A549 (cell line): ENCODE data around the gene YWHAE. TPM values are rescaled to one million over a fixed set of nuclear protein-coding genes. Genes with fewer than 3 reads are reported as not detected.
"Not testable (repeated sequence)": the region's sequence is repeated elsewhere in the genome, so short reads cannot be mapped to it uniquely, and the experiment has no call there.

Experiments used
- ATAC-seq, 2 experiments: fragments of 200-7000 bp in 1 of 2; fragments of >200 bp in 1 of 2; cut with Nextera tagmentation in 1 of 2; cut with Tn5 transposase in 1 of 2; 3 replicates each; pipeline versions ENCODE4 v1.8.0 to v1.9.1; 2018 to 2020; ENCODE audit warnings: mild to moderate bottlenecking in 1 of 2, moderate library complexity in 1 of 2
- CTCF ChIA-PET: fragments of 300-600 bp; sonication (Branson Sonifier 250); formaldehyde crosslinking; extraction: SDS; loops from one replicate; lab custom pipeline; 2021; ENCODE audit warnings: antibody characterized with exemption, inconsistent platforms; lab: Yijun Ruan, JAX
- POLR2A ChIA-PET: fragments of 350-600 bp; formaldehyde crosslinking; extraction: SDS; loops from one replicate; lab custom pipeline; 2021; ENCODE audit warnings: antibody characterized with exemption, inconsistent platforms; lab: Yijun Ruan, JAX
- DNase-seq, 2 experiments: peaks; one replicate each; pipeline versions ENCODE4 v3.0.0 to v3.0.0-alpha.2; 2011 to 2016; ENCODE audit warnings: low read depth in 1 of 2, low spot score in 1 of 2
- FAIRE-seq: peaks from 2 replicates; lab custom pipeline; 2011; peaks lifted over from hg19 to GRCh38; lab: Jason Lieb, UNC
- H3K27ac ChIP-seq, 2 experiments: fragments of >200 bp; sonication (Bioruptor Twin); formaldehyde crosslinking; 3 replicates each; pipeline ENCODE4 v1.5.1; 2016 to 2017
- H3K4me1 ChIP-seq: fragments of >200 bp; sonication (Bioruptor Twin); formaldehyde crosslinking; 3 replicates; pipeline ENCODE4 v1.6.1; 2016
- H3K4me2 ChIP-seq: fragments of >200 bp; sonication (Bioruptor Twin); formaldehyde crosslinking; 3 replicates; pipeline ENCODE4 v1.6.1; 2016
- H3K4me3 ChIP-seq: fragments of >200 bp; sonication (Bioruptor Twin); formaldehyde crosslinking; 3 replicates; pipeline ENCODE4 v1.5.1; 2016
- H3K9me3 ChIP-seq: fragments of >200 bp; sonication (Bioruptor Twin); formaldehyde crosslinking; 3 replicates; pipeline ENCODE4 v1.6.1; 2016
- BHLHE40 ChIP-seq: IDR thresholded peaks from 2 replicates; pipeline ENCODE4 v1.6.1; 2012; ENCODE audit warnings: low read depth, low read length, inconsistent platforms
- CBX2 ChIP-seq: fragments of 200-600 bp; sonication (generic); IDR thresholded peaks from 2 replicates; pipeline ENCODE4 v1.6.1; 2016; ENCODE audit warnings: low read depth, mild to moderate bottlenecking, borderline replicate concordance
- CBX8 ChIP-seq: fragments of 200-600 bp; sonication (generic); IDR thresholded peaks from 2 replicates; pipeline ENCODE4 v1.6.1; 2016
- CHD2 ChIP-seq: fragments of 150-350 bp; IDR thresholded peaks from 2 replicates; pipeline ENCODE4 v1.6.1; 2014; ENCODE audit warnings: low read length; ENCODE audit not compliant: partially characterized antibody
- EHF ChIP-seq: fragments of 250-450 bp; sonication (Bioruptor Pico); IDR thresholded peaks from 2 replicates; pipeline ENCODE4 v1.5.0; 2020; ENCODE audit warnings: mild to moderate bottlenecking
- ESRRA ChIP-seq: fragments of 150-350 bp; IDR thresholded peaks from 2 replicates; pipeline ENCODE4 v1.6.1; 2014; ENCODE audit warnings: mild to moderate bottlenecking, low read length, borderline replicate concordance
- FOSB ChIP-seq: fragments of 250-450 bp; sonication (Bioruptor Pico); IDR thresholded peaks from 2 replicates; pipeline ENCODE4 v1.5.0; 2020; ENCODE audit warnings: mild to moderate bottlenecking, moderate library complexity
- FOSL2 ChIP-seq, 2 experiments: fragments of 450-650 bp in 1 of 2; fragments of >200 bp in 1 of 2; sonication (Bioruptor Twin) in 1 of 2; formaldehyde crosslinking; IDR thresholded peaks; 2 replicates each; pipeline versions ENCODE4 v1.5.0 to v1.6.1; 2016 to 2020; ENCODE audit warnings: mild to moderate bottlenecking in 1 of 2, moderate library complexity in 1 of 2
- FOXS1 ChIP-seq: fragments of 250-450 bp; sonication (Bioruptor Pico); IDR thresholded peaks from 2 replicates; pipeline ENCODE4 v1.5.0; 2020; ENCODE audit warnings: mild to moderate bottlenecking, moderate library complexity
- GATA3 ChIP-seq: IDR thresholded peaks from 2 replicates; pipeline ENCODE4 v1.6.1; 2012; ENCODE audit warnings: borderline replicate concordance
- HDAC2 ChIP-seq: fragments of 200-600 bp; sonication (generic); IDR thresholded peaks from 2 replicates; pipeline ENCODE4 v1.6.1; 2016
- HES2 ChIP-seq: fragments of >200 bp; sonication (Bioruptor Twin); formaldehyde crosslinking; IDR thresholded peaks from 2 replicates; pipeline ENCODE4 v1.6.1; 2016
- HOXA7 ChIP-seq: fragments of 250-450 bp; sonication (Bioruptor Pico); IDR thresholded peaks from 2 replicates; pipeline ENCODE4 v1.5.0; 2020; ENCODE audit warnings: mild to moderate bottlenecking, moderate library complexity
- HOXB5 ChIP-seq: fragments of 250-450 bp; sonication (Bioruptor Pico); IDR thresholded peaks from 2 replicates; pipeline ENCODE4 v1.5.0; 2020; ENCODE audit warnings: mild to moderate bottlenecking, moderate library complexity
- JUNB ChIP-seq: fragments of >200 bp; sonication (Bioruptor Twin); formaldehyde crosslinking; IDR thresholded peaks from 2 replicates; pipeline ENCODE4 v1.6.1; 2016
- MAFK ChIP-seq: fragments of 450-650 bp; IDR thresholded peaks from 2 replicates; pipeline ENCODE4 v1.6.1; 2014; ENCODE audit not compliant: partially characterized antibody
- MYC ChIP-seq: IDR thresholded peaks from 2 replicates; pipeline ENCODE4 v1.6.1; 2012; ENCODE audit warnings: mild to moderate bottlenecking, inconsistent platforms, low read length, improper control_type of control experiment, borderline replicate concordance
- NR3C1 ChIP-seq: fragments of >200 bp; sonication (Bioruptor Twin); formaldehyde crosslinking; IDR thresholded peaks from 3 replicates; pipeline ENCODE4 v1.6.1; 2017
- POLR2AphosphoS2 ChIP-seq: conservative IDR thresholded peaks from 2 replicates; pipeline ENCODE4 v1.6.1; 2012; ENCODE audit warnings: low read length, improper control_type of control experiment, inconsistent platforms
- RARB ChIP-seq: fragments of 250-450 bp; sonication (Bioruptor Pico); IDR thresholded peaks from 2 replicates; pipeline ENCODE4 v1.8.0; 2021; ENCODE audit warnings: mild to moderate bottlenecking, moderate library complexity
- RCOR1 ChIP-seq: fragments of 150-350 bp; IDR thresholded peaks from 2 replicates; pipeline ENCODE4 v1.6.1; 2014; ENCODE audit warnings: antibody characterized with exemption, low read length, low read depth
- RNF2 ChIP-seq: fragments of 200-600 bp; sonication (generic); IDR thresholded peaks from 2 replicates; pipeline ENCODE4 v1.6.1; 2016; ENCODE audit warnings: low read depth, mild to moderate bottlenecking, antibody characterized with exemption, moderate library complexity, borderline replicate concordance
- SMC3 ChIP-seq: fragments of >200 bp; sonication (Bioruptor Twin); formaldehyde crosslinking; IDR thresholded peaks from 3 replicates; pipeline ENCODE4 v1.6.1; 2018; ENCODE audit warnings: inconsistent platforms
- SREBF2 ChIP-seq: fragments of 450-650 bp; IDR thresholded peaks from 2 replicates; pipeline ENCODE4 v1.6.1; 2014; ENCODE audit warnings: mild to moderate bottlenecking, moderate library complexity
- TFCP2L1 ChIP-seq: fragments of 250-450 bp; sonication (Bioruptor Pico); IDR thresholded peaks from 2 replicates; pipeline ENCODE4 v1.5.0; 2021; ENCODE audit warnings: mild to moderate bottlenecking
- ZNF302 ChIP-seq: fragments of 250-450 bp; sonication (Bioruptor Pico); IDR thresholded peaks from 2 replicates; pipeline ENCODE4 v1.9.0; 2021; ENCODE audit warnings: inconsistent platforms, mild to moderate bottlenecking, moderate library complexity
- ZSCAN20 ChIP-seq: fragments of 250-450 bp; sonication (Bioruptor Pico); IDR thresholded peaks from 2 replicates; pipeline ENCODE4 v1.8.0; 2022; ENCODE audit warnings: mild to moderate bottlenecking, moderate library complexity
- WGBS: methylation state at CpG from one replicate; pipeline ENCODE4 v1.1.6; 2017; ENCODE audit errors: missing lambda C conversion rate; 5-methylcytosine and 5-hydroxymethylcytosine counted together
- polyA plus RNA-seq, 4 experiments: library from polyadenylated mRNA; depleted of rRNA in 3 of 4; stranded (reverse); fragments of >200 nt; fragmentation: RNase III in 1 of 4; extraction: RNeasy Plus Mini Kit Qiagen cat#74134 plus additional on column Dnase treatment in 1 of 4; gene quantifications; 2 replicates in 3 of 4; 3 replicates in 1 of 4; pipeline ENCODE4 v1.2.3, GENCODE V29; 2011 to 2017
- TF ChIP-seq, protein P1 (sequence below): fragments of >200 bp; sonication (Bioruptor Twin); formaldehyde crosslinking; IDR thresholded peaks from 3 replicates; pipeline ENCODE4 v1.6.1; 2016
- TF ChIP-seq, protein P2 (sequence below): fragments of 450-650 bp; IDR thresholded peaks from 2 replicates; pipeline ENCODE4 v1.6.1; 2014; ENCODE audit warnings: antibody characterized with exemption
- TF ChIP-seq, protein P3 (sequence below): fragments of 250-450 bp; sonication (Bioruptor Pico); IDR thresholded peaks from 2 replicates; pipeline ENCODE4 v1.5.0; 2021; ENCODE audit warnings: mild to moderate bottlenecking, moderate library complexity, borderline replicate concordance

YWHAE gene
- polyA plus RNA-seq, 2 of the 4 experiments (the other 2 are of a cell fraction), result 1,284 to 1,548 TPM

DNA sequence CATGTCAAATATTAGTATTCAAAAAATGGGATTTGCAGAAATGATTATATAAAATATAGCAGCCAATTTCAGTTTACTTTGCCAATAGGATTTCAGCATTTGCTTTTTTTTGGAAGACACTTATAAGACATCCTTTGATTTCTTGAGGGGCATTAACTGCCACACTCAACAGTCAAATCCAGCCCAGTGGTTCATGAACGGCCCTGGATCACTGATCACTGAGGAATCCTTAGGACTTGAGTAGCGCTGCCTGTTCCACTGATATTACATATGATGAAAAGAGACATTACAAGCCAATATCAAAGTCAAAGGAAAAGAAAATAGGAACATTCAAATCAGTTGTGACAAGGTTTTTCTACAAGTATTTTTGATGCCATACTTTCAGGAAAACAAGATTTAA lies 21.0 kb upstream of the YWHAE start:
- FAIRE-seq (no peak), DNase-seq (no peak)
- Histone ChIP-seq H3K4me2 (no peak overlapping the region), H3K27ac (no peak overlapping the region), H3K4me1 (peaks cover 22% of the 10 kb centered on the region), H3K9me3 (no peaks in the 10 kb centered on the region), H3K4me3 (no peak overlapping the region)
- 92% methylated on average over 2 of the region's 2 CpGs for WGBS
- CTCF ChIA-PET, result no interaction called here
- POLR2A ChIA-PET, result no interaction called here
- TF ChIP-seq, protein P1, sequence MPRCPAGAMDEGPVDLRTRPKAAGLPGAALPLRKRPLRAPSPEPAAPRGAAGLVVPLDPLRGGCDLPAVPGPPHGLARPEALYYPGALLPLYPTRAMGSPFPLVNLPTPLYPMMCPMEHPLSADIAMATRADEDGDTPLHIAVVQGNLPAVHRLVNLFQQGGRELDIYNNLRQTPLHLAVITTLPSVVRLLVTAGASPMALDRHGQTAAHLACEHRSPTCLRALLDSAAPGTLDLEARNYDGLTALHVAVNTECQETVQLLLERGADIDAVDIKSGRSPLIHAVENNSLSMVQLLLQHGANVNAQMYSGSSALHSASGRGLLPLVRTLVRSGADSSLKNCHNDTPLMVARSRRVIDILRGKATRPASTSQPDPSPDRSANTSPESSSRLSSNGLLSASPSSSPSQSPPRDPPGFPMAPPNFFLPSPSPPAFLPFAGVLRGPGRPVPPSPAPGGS, result no peak
- no peak for TF ChIP-seq FOSL2 (IDR thresholded peaks at IDR 0.05)
- TF ChIP-seq FOSL2 (CRISPR knock-in tag; IDR thresholded peaks at IDR 0.05), result no peak
- TF ChIP-seq GATA3, result no peak
- no peak for TF ChIP-seq FOXS1 (CRISPR knock-in tag)
- no peak for TF ChIP-seq JUNB
- TF ChIP-seq HDAC2, result no peak
- TF ChIP-seq SMC3, result no peak
- TF ChIP-seq BHLHE40, result no peak
- no peak for TF ChIP-seq POLR2AphosphoS2
- TF ChIP-seq FOSB, result no peak
- no peak for TF ChIP-seq CBX8
- TF ChIP-seq MAFK, result no peak
- TF ChIP-seq, all 56 proteins: peak for 0
- ATAC-seq, result no peak

- DNase-seq (no peak), FAIRE-seq (no peak), ATAC-seq (no peak)
- WGBS, result 95% methylated on average over 11 of the region's 11 CpGs
- no peak for TF ChIP-seq CHD2
- TF ChIP-seq NR3C1, result no peak
- TF ChIP-seq, protein P2, sequence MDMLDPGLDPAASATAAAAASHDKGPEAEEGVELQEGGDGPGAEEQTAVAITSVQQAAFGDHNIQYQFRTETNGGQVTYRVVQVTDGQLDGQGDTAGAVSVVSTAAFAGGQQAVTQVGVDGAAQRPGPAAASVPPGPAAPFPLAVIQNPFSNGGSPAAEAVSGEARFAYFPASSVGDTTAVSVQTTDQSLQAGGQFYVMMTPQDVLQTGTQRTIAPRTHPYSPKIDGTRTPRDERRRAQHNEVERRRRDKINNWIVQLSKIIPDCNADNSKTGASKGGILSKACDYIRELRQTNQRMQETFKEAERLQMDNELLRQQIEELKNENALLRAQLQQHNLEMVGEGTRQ, result no peak
- no peak for TF ChIP-seq ESRRA
- TF ChIP-seq SREBF2, result no peak
- no peak for TF ChIP-seq HOXA7 (CRISPR knock-in tag)
- no peak for TF ChIP-seq HES2
- no peak for TF ChIP-seq RNF2
- H3K4me1 ChIP-seq, result peaks cover 22% of the 10 kb centered on the region
- CTCF ChIA-PET, result interaction anchor here (1.3 to 1.8 kb wide), 2 partner anchors 17 to 55 kb away, joined by 6 read pairs; no protein-coding TSS in a partner anchor
- POLR2A ChIA-PET, result no interaction called here
- H3K4me3 ChIP-seq, result no peak overlapping the region
- H3K9me3 ChIP-seq, result no peaks in the 10 kb centered on the region
- H3K27ac ChIP-seq, result no peak overlapping the region
- H3K4me2 ChIP-seq, result no peak overlapping the region
Observed at GRCh38 chr17:1420163-1420562, 20.1 kb upstream of the YWHAE start.

GRCh38 chr17:1418476-1418875 lies 18.5 kb upstream of the YWHAE start:
- CTCF ChIA-PET, result interaction anchor here (1.6 to 1.8 kb wide), 2 partner anchors 19 to 211 kb away, joined by 4 to 6 read pairs; no protein-coding TSS in a partner anchor
- POLR2A ChIA-PET, DNase-seq, FAIRE-seq, H3K4me3 ChIP-seq, ATAC-seq, H3K27ac ChIP-seq, H3K9me3 ChIP-seq, H3K4me2 ChIP-seq: not testable (repeated sequence)
- 91% methylated on average over 10 of the region's 10 CpGs for WGBS
- H3K4me1 ChIP-seq, result peaks cover 12% of the 10 kb centered on the region

GRCh38 chr17:1416414-1416813 lies 16.4 kb upstream of the YWHAE start:
- Histone ChIP-seq H3K4me3 (no peak overlapping the region), H3K4me1 (no peaks in the 10 kb centered on the region), H3K27ac (no peak overlapping the region), H3K9me3 (no peaks in the 10 kb centered on the region), H3K4me2 (no peak overlapping the region)
- ChIA-PET POLR2A (no interaction called here), CTCF (interaction anchor here (0.7 to 1.7 kb wide), 4 partner anchors 12 to 196 kb away, joined by 3 to 4 read pairs (median 3); no protein-coding TSS in a partner anchor)
- ATAC-seq (no peak), DNase-seq (no peak), FAIRE-seq (no peak)
- WGBS, result 91% methylated on average over 5 of the region's 5 CpGs
- no peak for TF ChIP-seq FOSB
- TF ChIP-seq FOXS1 (CRISPR knock-in tag), result no peak
- no peak for TF ChIP-seq CBX2
- TF ChIP-seq ESRRA, result no peak
- TF ChIP-seq RARB (CRISPR knock-in tag), result no peak
- no peak for TF ChIP-seq EHF (CRISPR knock-in tag)
- no peak for TF ChIP-seq HOXB5 (CRISPR knock-in tag)
- no peak for TF ChIP-seq ZNF302 (CRISPR knock-in tag)
- TF ChIP-seq GATA3, result no peak
- TF ChIP-seq, protein P3, sequence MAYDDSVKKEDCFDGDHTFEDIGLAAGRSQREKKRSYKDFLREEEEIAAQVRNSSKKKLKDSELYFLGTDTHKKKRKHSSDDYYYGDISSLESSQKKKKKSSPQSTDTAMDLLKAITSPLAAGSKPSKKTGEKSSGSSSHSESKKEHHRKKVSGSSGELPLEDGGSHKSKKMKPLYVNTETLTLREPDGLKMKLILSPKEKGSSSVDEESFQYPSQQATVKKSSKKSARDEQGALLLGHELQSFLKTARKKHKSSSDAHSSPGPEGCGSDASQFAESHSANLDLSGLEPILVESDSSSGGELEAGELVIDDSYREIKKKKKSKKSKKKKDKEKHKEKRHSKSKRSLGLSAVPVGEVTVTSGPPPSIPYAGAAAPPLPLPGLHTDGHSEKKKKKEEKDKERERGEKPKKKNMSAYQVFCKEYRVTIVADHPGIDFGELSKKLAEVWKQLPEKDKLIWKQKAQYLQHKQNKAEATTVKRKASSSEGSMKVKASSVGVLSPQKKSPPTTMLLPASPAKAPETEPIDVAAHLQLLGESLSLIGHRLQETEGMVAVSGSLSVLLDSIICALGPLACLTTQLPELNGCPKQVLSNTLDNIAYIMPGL (CRISPR knock-in tag), result no peak
- no peak for TF ChIP-seq POLR2AphosphoS2
- TF ChIP-seq TFCP2L1 (CRISPR knock-in tag), result no peak
- no peak for TF ChIP-seq MYC
- TF ChIP-seq RCOR1, result no peak
- TF ChIP-seq HDAC2, result no peak
- no peak for TF ChIP-seq ZSCAN20 (CRISPR knock-in tag)
